ENCODE measurements around the gene RTL9. TPM values are rescaled to one million over a fixed set of nuclear protein-coding genes. Genes with fewer than 3 reads are reported as not detected.

RTL9 gene
- total RNA-seq: 0.39 and 0.73 TPM in 2 replicates

GRCh38 chrX:110358548-110358947, at the start of gene RTL9:
TSS of gene RTL9 (plus strand) at chrX:110358848. CDS start at chrX:110450618, 91,770 bp downstream.

DNA sequence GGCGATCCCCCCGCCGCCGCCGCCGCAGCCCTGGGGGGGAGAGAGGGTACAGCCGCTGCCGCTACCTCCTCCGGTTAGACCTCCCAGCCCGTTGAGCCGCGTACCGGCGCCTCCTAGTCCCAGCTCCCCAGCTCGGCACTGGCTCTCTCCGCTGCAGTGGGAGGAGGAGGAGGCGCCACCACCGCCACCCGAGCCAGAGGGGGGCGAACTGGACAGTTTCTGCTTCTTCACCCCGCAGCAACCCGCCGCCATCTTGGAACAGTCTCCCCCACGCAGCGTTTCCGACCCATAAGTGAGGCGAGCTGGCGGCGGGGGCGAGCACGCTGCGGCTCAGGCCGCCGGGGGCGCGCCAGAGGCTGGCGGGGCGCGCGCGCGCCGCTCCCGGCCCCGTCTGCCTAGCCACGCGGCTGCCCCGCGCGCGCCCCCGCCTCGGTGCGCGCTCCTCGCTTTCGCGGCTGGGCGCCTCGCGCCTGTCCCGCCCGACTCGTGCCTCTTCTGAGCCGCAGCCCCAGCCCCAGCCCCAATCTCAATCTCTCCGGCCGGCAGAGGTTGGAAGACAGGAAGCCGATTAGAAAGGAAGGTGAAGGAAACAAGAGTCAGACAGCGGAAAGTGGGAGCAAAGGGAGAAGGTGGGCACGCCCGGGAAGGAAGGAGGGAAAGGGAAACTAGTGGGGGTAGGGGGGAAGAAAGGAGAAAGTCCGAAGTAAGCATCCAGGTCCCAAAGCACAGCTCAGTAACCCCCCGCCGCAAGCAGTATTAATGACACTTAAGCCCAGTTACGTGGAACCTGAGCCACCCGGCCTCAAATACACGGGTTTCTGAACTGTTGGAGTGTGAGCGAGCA, 40.6 kb upstream of the RTL9 start, which contains the start of gene AMMECR1:
Gene AMMECR1 (minus strand): TSS at position 266 of the 844 bp plus-strand sequence. CDS start 14 bp downstream, at position 252.

Small RNA genes within 50 kb of the gene (small RNA-seq; reads per million reads assigned to genes)
- gene GNG5P2: 0.16 reads per million

Other genes starting within 250 kb of the RTL9 start
- 15.1 and 25.2 TPM in 2 replicates for gene AMMECR1, start 40.8 kb upstream of the RTL9 start, total RNA-seq

Data from subcutaneous preadipocyte (primary cell).